ENCODE results near the gene ASTN2. TPM values are rescaled to one million over a fixed set of nuclear protein-coding genes. Genes with fewer than 3 reads are reported as not detected.

ASTN2 gene
- polyA plus RNA-seq, 1 donor from 2014 or later, result 6.8 TPM

GRCh38 chr9:116724123-116724522, 690.7 kb downstream of the ASTN2 start:
- Histone ChIP-seq H3K9me2 (ENCODE audit: insufficient read depth, low read length) (no peaks in the 10 kb centered on the region), H3K79me2 (replicated peaks; ENCODE audit: insufficient read depth, low read length) (no peaks in the 10 kb centered on the region), H3K9ac (ENCODE audit: low read length) (no peak overlapping the region), H3K36me3 (ENCODE audit: insufficient read depth, low read length) (no peaks in the 10 kb centered on the region), H3K27ac (ENCODE audit: low read length) (no peak overlapping the region), H2AFZ (ENCODE audit: low read depth, low read length) (no peak overlapping the region), H3K4me2 (ENCODE audit: low read length) (no peak overlapping the region), H3K27me3 (ENCODE audit: insufficient read depth, low read depth, low read length) (no peaks in the 10 kb centered on the region), H3K4me3 (ENCODE audit: low read length) (no peak overlapping the region), H4K20me1 (ENCODE audit: insufficient read depth) (no peaks in the 10 kb centered on the region), H3K9me3 (ENCODE audit: low read length) (no peaks in the 10 kb centered on the region), H3F3A (ENCODE audit: insufficient read depth, low read length, poor library complexity, severe bottlenecking) (no peaks in the 10 kb centered on the region)
- TF ChIP-seq RAD21 (conservative IDR thresholded peaks at IDR 0.05) (no peak), TAF1 (IDR thresholded peaks at IDR 0.05; ENCODE audit: low read depth) (no peak), MXI1 (conservative IDR thresholded peaks at IDR 0.05; ENCODE audit: poor library complexity, severe bottlenecking) (no peak), SMC3 (conservative IDR thresholded peaks at IDR 0.05; ENCODE audit: poor library complexity) (no peak), CTCF (IDR thresholded peaks at IDR 0.05; ENCODE audit: poor library complexity, severe bottlenecking) (no peak), EP300 (conservative IDR thresholded peaks at IDR 0.05; ENCODE audit: poor library complexity, severe bottlenecking) (no peak), EZH2 (IDR thresholded peaks at IDR 0.05; ENCODE audit: borderline replicate concordance, insufficient read depth, low read length, poor library complexity, severe bottlenecking) (no peak), POLR2AphosphoS5 (IDR thresholded peaks at IDR 0.05) (no peak)
- TF ChIP-seq, protein P1, sequence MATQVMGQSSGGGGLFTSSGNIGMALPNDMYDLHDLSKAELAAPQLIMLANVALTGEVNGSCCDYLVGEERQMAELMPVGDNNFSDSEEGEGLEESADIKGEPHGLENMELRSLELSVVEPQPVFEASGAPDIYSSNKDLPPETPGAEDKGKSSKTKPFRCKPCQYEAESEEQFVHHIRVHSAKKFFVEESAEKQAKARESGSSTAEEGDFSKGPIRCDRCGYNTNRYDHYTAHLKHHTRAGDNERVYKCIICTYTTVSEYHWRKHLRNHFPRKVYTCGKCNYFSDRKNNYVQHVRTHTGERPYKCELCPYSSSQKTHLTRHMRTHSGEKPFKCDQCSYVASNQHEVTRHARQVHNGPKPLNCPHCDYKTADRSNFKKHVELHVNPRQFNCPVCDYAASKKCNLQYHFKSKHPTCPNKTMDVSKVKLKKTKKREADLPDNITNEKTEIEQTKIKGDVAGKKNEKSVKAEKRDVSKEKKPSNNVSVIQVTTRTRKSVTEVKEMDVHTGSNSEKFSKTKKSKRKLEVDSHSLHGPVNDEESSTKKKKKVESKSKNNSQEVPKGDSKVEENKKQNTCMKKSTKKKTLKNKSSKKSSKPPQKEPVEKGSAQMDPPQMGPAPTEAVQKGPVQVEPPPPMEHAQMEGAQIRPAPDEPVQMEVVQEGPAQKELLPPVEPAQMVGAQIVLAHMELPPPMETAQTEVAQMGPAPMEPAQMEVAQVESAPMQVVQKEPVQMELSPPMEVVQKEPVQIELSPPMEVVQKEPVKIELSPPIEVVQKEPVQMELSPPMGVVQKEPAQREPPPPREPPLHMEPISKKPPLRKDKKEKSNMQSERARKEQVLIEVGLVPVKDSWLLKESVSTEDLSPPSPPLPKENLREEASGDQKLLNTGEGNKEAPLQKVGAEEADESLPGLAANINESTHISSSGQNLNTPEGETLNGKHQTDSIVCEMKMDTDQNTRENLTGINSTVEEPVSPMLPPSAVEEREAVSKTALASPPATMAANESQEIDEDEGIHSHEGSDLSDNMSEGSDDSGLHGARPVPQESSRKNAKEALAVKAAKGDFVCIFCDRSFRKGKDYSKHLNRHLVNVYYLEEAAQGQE (IDR thresholded peaks at IDR 0.05; ENCODE audit: borderline replicate concordance), result no peak

GRCh38 chr9:116721944-116722343, 692.9 kb downstream of the ASTN2 start:
- no peaks in the 10 kb centered on the region for H3K36me3 ChIP-seq (ENCODE audit: insufficient read depth, low read length)
- no peaks in the 10 kb centered on the region for H3F3A ChIP-seq (ENCODE audit: insufficient read depth, low read length, poor library complexity, severe bottlenecking)
- H3K4me2 ChIP-seq (ENCODE audit: low read length), result no peak overlapping the region
- H3K4me3 ChIP-seq (ENCODE audit: low read length), result no peak overlapping the region
- TF ChIP-seq, protein P1 (IDR thresholded peaks at IDR 0.05; ENCODE audit: borderline replicate concordance), result no peak
- TF ChIP-seq TAF1 (IDR thresholded peaks at IDR 0.05; ENCODE audit: low read depth), result no peak
- TF ChIP-seq EZH2 (IDR thresholded peaks at IDR 0.05; ENCODE audit: borderline replicate concordance, insufficient read depth, low read length, poor library complexity, severe bottlenecking), result no peak
- TF ChIP-seq CTCF (IDR thresholded peaks at IDR 0.05; ENCODE audit: poor library complexity, severe bottlenecking), result no peak
- no peak for TF ChIP-seq RAD21 (conservative IDR thresholded peaks at IDR 0.05)
- no peak overlapping the region for H3K27ac ChIP-seq (ENCODE audit: low read length)
- no peaks in the 10 kb centered on the region for H3K27me3 ChIP-seq (ENCODE audit: insufficient read depth, low read depth, low read length)
- H3K79me2 ChIP-seq (replicated peaks; ENCODE audit: insufficient read depth, low read length), result no peaks in the 10 kb centered on the region
- H3K9ac ChIP-seq (ENCODE audit: low read length), result no peak overlapping the region
- no peaks in the 10 kb centered on the region for H4K20me1 ChIP-seq (ENCODE audit: insufficient read depth)
- H2AFZ ChIP-seq (ENCODE audit: low read depth, low read length), result no peak overlapping the region
- H3K9me2 ChIP-seq (ENCODE audit: insufficient read depth, low read length), result no peaks in the 10 kb centered on the region
- H3K9me3 ChIP-seq (ENCODE audit: low read length), result no peaks in the 10 kb centered on the region
